T-helper 2 cell treated with Interferon-gamma antibody and Interleukin-4, amounts not matched to agents 100 ng/mL and 5 ng/mL, for 36 hours (primary cell): Measurements from ENCODE around the gene CLIC4. TPM values are rescaled to one million over a fixed set of nuclear protein-coding genes. Genes with fewer than 3 reads are reported as not detected.
"Not testable (repeated sequence)": the region's sequence is repeated elsewhere in the genome, so short reads cannot be mapped to it uniquely, and the experiment has no call there.

Experiments used
- intact Hi-C: fragments of 100-400 bp; cut with micrococcal nuclease; formaldehyde crosslinking; loops from one replicate; pipeline ENCODE4 v1.15.1; 2023
- total RNA-seq: library from RNA; stranded (reverse); gene quantifications from 2 replicates; pipeline ENCODE4 v1.2.3, GENCODE V29; 2022

The CLIC4 gene
- total RNA-seq, 1 donor from 2014 or later, result 14.4 TPM

DNA sequence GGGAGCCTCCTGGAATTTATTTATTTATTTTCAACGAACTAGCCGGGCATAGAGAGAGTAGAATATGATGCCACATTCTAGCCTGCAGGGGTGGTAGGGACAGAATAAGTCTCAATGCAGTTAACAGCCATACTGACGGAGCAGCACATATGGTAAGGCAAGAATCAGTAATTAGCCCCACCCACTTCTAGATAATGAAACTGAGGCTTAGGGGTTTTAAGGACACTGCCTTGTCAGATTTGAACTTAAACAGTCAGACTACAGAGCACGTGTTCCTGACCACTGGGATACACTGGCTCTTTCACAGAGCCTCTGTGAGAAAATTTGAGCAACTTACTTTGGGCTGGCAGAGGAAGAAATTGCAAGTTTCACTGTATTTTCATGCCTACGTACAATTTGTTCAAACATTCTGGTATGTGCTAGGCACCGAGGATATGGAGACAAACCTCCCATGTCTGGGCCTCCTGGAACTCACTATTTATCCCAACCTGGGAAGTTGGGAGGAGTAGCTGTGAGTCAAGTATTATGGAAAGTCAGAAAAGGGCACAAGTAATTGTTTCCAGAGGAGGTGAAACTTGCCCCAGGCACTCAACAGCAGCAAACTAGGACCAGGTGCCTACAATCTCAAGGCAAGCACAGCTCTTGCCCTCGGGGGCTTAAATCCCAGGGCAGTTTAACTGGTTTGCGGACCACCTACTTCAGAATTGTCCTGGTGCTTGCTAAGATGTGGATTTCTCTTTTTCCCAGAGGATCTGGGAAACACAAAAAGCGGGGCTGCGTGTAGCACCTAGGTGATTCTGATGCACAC is 1.6 kb upstream of the CLIC4 start:
- intact Hi-C loops, result loop anchor here (2.0 to 10.0 kb wide), 3 partner anchors 21 to 239 kb away; partner anchors contain the start of gene RCAN3

DNA sequence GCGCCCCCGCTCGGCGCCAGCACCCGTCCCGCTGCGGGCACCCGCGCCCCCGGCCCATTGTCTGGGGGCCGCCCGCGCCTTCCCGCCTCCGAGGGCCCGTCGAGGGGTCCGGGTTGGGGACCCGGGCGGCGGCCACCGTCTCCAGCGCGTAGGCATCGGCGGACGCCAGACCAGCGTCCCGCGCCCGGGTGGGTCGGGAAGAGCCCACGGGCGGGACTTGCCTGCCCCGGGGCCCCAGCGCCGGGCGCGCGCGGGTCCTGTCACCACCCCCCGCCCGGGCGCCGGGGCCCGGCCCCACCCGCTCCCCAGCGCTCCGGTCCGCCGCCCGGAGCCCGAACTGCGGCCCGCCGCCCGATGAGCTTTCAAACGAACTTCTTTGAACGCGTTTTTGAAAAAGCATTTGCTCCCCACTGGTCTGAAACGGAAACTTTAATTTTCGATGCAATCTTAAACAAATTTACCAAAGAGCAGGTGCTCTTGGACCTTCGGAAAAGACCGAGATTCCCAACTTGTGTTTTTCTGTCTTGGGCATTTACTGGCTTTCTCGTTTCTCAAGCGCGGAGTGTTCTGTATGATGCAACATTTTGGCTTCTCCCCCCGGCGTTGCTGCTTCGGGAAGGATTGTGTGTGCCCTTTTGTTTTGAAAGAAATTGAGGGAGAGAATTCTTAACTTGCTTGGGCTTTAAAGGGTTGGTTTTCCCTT is 615 bp downstream of the CLIC4 start:
- intact Hi-C loops, result loop anchor here (1.0 to 10.0 kb wide), 4 partner anchors 23 to 241 kb away; partner anchors contain the start of genes RCAN3 and SRRM1

- intact Hi-C loops, result loop anchor here (10.0 kb wide), 2 partner anchors 176 to 244 kb away; partner anchors contain the start of gene RCAN3
Observed at GRCh38 chr1:24748191-24749121, 3.2 kb downstream of the CLIC4 start.

DNA sequence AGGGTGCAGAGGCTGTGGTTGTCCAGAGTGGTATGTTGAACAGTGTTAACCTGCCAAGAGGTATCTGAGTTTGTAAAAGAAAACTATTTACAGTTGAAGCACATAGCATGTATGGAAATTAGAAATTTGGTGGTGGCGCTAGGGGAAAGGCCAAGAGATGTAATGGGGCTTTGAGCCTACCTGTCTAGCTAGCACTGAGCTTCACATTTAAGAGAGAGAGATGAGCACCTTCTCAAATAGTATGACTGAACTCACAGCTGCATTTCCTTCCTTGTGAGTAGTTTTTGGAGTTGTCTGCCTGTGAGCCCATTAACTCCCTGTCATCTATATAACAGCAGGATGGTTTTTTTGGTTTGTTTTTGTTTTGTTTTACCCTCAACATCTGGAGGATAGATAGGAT is 4.0 kb downstream of the CLIC4 start:
- intact Hi-C loops, result loop anchor here (10.0 kb wide), 2 partner anchors 176 to 244 kb away; partner anchors contain the start of gene RCAN3

DNA sequence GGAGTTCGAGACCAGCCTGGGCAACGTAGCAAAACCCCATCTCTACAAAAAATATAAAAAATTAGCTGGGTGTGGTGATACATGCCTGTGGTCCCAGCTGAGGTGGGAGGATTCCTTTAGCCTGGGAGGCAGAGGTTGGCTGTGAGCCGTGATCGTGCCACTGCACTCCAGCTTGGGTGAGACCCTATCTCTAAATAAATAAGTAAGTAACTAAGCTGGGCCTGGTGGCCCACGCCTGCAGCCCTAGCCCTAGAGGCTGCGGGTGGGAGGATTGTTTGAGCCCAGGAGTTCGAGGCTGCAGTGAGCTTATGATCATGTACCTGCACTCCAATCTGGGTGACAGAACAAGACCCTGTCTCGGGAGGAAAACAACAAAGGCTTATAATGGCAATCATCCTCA is 4.6 kb downstream of the CLIC4 start:
- intact Hi-C loops, result loop anchor here (10.0 kb wide), 2 partner anchors 175 to 245 kb away; partner anchors contain the start of gene RCAN3

DNA sequence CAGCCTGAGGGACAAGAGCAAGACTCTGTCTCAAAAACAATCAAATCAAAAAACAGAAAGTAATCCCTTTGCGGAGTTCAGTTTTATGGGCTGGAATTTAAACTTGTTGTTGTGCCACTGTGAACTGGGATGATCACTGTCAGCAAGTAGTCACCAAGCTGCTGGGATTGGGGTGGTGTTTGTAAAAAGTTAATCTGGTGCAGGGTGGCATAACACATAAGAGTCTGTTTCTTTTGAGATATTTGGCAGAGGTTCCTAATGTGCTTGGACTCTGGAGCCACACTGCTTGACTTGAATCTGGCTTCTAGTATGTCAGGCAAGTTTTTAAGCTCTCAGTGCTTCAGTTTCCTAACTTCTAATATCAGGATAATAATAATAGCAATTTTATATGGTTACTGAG is 6.6 kb downstream of the CLIC4 start:
- intact Hi-C loops, result no loop called here

- intact Hi-C loops, result no loop called here
Observed at GRCh38 chr1:24752305-24752704, 7.1 kb downstream of the CLIC4 start.

- intact Hi-C loops, result no loop called here
Observed at GRCh38 chr1:24754229-24754628, 9.0 kb downstream of the CLIC4 start.

DNA sequence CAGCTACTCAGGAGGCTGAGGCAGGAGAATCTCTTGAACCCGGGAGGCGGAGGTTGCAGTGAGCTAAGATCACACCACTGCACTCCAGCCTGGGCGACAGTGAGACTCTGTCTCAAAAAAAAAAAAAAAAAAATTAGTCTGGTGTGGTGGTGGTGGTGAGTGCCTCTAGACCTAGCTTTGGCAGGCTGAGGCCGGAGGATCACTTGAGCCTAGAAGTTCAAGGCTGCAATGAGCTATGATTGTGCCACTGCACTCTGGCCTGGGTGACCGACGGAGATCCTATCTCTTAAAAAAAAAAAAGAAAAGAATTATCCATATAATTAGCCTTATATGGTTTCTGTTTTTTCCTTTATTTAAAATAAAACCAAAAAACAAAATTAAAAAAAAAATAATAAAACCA is 10.1 kb downstream of the CLIC4 start:
- intact Hi-C loops, result not testable (repeated sequence)

DNA sequence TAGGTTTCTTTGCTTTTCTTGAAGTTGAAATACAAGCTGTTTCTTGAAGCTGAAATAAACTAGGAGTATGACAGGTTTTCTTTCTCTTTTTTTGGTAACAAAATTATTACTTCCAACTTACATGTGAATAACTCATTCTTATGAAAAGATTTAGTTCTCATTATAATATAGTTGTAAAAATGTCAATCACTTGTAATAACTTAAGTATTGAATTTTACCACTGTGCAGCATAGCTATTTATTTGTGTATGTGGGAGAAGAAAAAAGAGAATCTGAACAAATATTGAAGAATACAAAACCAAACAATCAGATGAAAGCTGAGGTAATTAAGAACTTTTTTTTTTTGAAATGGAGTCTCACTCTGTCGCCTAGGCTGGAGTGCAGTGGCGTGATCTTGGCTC is 11.1 kb downstream of the CLIC4 start:
- intact Hi-C loops, result no loop called here

DNA sequence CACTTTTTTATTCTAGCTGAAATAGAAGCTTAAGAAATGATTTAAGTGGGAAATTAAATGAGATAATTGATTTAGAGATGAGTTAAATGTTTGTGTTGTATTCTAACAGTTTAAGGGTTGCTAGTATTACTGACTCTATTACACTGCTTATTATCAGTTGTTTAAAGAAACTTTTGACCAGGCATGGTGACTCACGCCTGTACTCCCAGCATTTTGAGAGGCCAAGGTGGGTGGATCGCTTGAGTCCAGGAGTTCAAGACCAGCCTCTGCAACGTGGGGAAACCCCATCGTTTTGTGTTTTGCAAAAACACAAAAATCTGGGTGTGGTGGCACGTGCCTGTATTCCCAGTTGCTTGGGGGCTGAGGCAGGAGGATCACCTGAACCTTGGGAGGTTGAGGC is 14.2 kb downstream of the CLIC4 start:
- intact Hi-C loops, result no loop called here

GRCh38 chr1:24761582-24761981 is 16.3 kb downstream of the CLIC4 start:
- intact Hi-C loops, result no loop called here

GRCh38 chr1:24762133-24762676 is 17.0 kb downstream of the CLIC4 start:
- intact Hi-C loops, result no loop called here

GRCh38 chr1:24763671-24764070 is 18.4 kb downstream of the CLIC4 start:
- intact Hi-C loops, result no loop called here

GRCh38 chr1:24764439-24764838 is 19.2 kb downstream of the CLIC4 start:
- intact Hi-C loops, result no loop called here

- intact Hi-C loops, result no loop called here
Observed at GRCh38 chr1:24764848-24765247, 19.6 kb downstream of the CLIC4 start.

GRCh38 chr1:24765308-24765988 is 20.2 kb downstream of the CLIC4 start:
- intact Hi-C loops, result no loop called here

GRCh38 chr1:24767351-24767750 is 22.1 kb downstream of the CLIC4 start:
- intact Hi-C loops, result no loop called here

DNA sequence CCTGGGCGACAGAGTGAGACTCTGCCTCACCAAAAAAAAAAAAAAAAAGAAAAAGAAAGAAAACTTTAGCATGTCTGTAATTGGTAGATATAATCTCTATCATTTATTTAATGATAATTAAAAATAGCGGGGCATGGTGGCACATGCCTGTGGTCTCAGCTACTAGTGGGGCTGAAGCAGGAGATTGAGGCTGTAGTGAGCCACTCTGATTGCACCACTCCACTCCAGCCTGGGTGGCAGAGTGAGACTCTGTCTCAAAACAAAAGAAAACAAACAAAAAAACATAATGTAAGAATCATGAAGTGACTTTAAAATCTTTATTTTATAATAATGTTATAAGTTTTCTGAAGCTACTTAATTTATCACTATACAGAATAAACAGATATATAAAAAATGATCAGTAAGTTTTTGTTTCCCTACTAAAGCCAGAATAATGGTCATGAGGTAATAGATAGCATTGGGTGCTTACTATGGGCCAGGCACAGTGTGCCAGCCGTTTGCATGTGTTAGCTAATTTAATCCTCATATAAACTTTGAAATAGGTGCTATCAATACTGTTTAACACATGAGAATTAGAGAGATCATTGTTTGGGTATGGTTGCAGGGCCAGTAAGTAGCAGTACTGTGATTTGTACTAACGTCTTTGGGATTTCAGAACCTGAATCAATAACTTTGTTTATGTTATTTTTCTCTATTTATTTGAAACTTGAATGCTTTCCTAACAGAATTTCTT is 23.8 kb downstream of the CLIC4 start:
- intact Hi-C loops, result no loop called here
